Activated CD4-positive, alpha-beta T cell treated with anti-CD3 and anti-CD28 coated beads, Interleukin-2, amount 50 U/mL, for 48 hours (primary cell): ENCODE data around the gene SKAP2.

ENCODE experiments used
- DNase-seq, 2 experiments: peaks; one replicate each; pipeline ENCODE4 v3.0.0-alpha.2; 2020

Gene SKAP2

DNA sequence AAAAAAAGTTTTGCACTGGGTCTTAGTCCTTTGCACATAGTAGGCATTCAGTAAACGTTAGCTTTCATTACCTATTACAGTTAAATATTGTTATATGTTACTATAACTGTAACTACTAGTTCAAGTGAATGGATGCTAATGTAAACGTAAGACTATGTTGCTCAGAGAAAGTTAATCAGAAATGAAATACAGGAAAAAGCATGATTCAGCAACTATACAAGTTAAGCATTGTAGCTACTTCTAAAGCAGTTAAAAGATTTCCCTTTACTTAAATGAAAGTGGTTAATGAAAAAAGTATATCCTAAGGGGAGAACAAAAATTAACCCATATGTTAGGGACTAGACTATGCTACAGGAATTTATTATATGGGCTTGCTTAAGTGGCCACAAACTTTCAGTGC lies 121.2 kb downstream of the SKAP2 start:
- DNase-seq: no peak

DNA sequence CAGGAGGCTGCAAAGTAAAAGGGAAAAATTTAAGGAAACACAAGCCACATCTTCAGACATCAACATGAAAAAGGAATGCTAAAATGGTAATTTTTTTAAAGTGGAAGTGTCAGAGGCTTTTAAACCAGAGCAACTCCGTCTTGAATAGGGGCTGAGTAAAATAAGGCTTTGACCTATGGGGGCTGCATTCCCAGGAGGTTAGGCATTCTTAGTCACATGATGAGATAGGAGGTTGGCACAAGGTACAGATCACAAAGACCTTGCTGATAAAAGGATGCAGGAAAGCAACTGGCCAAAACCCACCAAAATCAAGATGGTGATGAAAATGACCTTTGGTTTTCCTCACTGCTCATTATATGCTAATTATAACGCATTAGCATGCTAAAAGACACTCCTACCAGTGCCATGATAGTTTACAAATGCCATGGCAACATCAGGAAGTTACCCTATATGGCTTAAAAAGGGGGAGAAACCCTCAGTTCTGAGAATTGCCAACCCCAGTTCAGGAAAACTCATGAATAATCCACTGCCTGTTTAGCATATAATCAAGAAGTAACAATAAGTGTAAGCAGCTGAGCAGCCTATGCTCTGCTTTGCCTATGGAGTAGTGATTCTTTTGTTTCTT lies 128.3 kb downstream of the SKAP2 start:
- DNase-seq: no peak

DNA sequence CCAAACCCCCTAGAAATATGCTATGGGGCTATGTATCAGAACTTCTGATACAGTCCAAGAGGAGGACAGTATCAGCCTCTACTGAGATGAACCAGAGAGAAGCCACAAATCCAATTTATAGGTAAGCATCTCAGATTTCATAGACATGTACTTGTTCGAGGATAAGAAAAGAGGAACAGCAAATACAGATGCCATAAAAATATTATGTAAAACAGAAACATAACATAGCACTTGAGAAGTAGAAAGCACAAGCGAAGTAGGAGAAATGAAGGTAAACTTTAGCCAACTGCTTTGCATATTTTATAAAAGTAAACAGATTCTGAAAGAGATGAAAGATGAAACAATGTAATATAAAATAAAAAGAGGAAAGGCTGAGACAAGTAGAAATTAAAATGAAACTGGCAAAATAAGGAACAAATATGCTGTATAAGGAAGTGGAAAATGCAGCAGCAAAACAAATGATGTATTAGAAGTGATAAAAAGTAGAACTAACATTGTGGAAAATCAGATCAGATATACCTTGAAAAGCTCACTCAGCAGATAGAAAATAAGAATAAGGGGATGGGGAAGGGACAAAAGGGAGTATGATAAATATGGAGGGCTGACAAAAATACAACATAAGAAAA lies 135.1 kb downstream of the SKAP2 start:
- no peak for DNase-seq

- DNase-seq: no peak
Observed at GRCh38 chr7:26726051-26726450, 138.3 kb downstream of the SKAP2 start.

DNA sequence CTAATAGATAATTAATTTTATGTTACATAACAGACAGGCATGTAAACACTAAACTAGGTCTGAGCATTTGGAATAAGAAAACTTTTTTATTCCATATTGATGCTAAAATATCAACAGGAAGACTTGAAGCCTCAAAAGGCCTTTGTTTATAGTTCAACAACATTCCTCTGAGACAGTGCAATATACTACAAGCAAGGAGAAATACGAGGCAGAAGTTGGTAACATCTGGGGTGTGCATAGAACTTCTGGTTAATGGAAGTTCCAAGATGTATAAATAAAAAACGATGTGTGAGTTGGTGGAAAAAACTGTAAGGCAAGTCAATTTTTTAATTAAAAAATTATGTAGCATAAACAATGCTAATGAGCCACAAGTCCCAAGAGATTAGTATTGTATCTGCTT lies 139.6 kb downstream of the SKAP2 start:
- no peak for DNase-seq

DNA sequence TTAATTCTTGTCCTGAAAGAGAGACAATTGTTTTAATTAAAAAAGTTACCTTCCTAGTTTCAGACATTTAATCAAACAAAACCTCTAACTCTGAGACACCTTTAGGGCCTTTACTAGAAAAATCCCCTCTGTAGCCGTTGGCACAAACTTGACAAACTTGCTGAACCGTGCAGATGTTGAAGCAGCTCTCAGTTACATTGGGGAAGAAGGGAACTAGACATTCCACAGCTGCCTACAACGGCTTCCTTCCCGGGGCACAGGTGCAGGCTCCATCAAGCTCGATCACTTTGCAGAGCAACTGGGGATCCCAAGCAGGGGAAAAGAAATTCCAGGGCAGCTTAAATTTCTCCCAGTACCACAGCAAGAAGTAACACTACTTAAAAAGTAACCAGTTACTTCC lies 141.3 kb downstream of the SKAP2 start:
- DNase-seq: no peak

GRCh38 chr7:26721450-26721849 lies 142.9 kb downstream of the SKAP2 start:
- no peak for DNase-seq

- no peak for DNase-seq
Observed at GRCh38 chr7:26718063-26718462, 146.3 kb downstream of the SKAP2 start.

DNA sequence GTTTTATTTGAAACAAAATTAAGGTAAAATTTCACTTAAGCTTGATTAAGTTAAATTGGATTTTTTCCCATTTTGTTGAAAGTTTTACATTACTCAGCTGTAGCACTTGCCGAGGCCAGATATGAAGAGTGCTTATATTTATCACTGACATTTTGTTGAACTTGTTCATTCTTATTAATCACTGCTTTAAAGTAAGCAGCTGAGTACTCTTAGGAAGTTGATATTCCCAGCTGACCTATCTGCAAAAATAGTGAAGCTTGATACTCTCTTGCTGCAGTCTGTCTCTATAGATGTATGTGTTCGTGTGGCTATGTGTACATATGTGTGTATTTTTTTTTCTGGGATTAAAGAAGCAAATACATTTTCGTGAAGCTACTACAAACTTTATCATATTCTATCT lies 150.0 kb downstream of the SKAP2 start:
- DNase-seq: no peak

DNA sequence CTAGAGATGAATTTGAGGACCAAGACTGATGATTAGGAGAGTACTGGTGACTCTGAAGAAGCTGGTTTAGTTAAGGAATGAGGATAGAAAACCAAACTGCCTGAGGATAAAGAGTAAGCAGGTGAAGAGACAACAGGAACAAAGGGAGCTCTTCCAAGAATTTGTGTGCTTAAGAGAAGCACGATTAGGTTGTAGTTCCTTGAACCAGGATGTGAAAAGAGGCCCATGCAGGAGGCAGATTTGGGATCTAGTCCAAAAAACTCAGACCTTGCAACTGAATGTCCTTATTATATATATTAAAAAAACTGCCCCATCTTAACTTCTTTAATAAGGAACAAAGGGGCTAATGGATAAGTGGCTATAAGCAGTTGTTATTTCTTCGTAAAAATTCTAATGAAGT lies 150.4 kb downstream of the SKAP2 start:
- DNase-seq: no peak

GRCh38 chr7:26709210-26709990 lies 155.0 kb downstream of the SKAP2 start:
- no peak for DNase-seq

- DNase-seq: no peak
Observed at GRCh38 chr7:26705567-26705966, 158.8 kb downstream of the SKAP2 start.

DNA sequence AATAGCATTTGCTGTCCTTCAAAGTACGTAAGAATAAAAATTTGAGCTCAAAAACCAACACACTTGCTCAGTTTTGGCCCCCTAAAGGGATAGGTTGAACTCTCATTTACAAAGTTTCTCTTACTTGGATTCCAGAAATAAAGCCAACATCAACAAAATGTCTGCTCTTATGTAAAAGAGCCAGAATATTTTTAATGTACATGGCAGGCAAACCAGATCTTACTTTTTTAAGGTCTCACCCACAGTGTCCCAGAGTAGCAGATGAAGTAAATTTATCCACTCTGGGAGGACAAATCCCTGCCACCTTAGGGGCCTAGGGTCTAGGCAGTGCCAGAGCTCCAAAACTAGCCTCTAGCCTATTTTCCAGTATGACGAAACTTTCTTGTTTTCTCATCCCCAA lies 159.6 kb downstream of the SKAP2 start:
- no peak for DNase-seq

DNA sequence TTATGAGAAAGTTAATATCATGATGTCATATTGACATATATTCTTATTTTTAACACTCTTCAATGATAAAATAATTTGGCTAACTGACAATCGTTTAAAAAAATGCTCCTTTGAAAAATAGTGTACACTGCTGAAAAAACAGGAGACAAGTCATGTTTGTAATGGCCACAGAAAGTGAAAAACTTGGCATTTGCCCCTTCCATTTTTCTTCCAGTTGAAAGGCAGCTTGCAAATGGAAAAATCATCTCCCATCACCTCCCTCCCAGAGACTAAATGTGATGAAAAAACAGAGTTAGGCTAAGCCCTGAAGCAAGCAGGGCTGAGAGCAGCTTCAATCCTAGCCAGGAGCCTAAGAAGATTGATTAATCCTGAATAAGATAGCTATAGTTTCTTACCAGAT lies 160.4 kb downstream of the SKAP2 start:
- DNase-seq: no peak

GRCh38 chr7:26700893-26701292 lies 163.5 kb downstream of the SKAP2 start:
- no peak for DNase-seq

- no peak for DNase-seq
Observed at GRCh38 chr7:26700386-26700785, 164.0 kb downstream of the SKAP2 start.

DNA sequence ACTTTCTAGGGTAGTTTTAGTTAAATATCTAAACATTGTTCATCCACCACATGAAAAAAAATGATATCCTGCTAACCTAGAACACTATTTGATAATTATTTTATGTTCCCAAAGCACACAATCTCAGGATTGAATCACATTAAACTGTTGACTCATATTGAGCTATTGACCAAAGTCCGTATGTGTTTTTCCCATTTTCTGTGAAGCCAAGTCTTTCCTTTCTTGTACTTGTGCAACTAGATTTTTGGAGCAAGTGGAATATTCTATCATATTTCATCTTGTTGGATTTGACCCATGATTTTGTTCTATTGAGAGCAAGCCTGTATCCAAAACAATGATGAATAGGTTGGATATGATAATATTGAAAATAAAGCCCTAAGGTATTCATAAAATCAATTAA lies 164.6 kb downstream of the SKAP2 start:
- no peak for DNase-seq

GRCh38 chr7:26698806-26699205 lies 165.6 kb downstream of the SKAP2 start:
- DNase-seq: no peak

DNA sequence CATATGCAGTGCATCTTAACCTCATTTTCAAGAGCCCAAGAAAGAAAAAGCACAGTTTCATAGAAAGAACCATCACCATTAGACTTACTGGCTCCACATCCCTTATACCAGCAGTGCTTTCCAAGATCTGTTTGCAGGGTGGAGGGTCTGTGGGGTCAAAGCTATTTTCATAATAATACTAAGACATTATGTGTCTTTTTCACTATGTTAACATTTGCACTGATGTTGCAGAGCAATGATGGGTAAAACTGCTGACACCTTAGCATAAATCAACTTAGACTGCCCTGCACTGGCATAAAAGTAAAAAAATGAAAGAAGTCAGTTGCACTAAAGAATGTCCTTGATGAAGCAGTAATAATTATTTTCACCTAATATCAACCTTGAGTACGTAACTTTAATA lies 166.2 kb downstream of the SKAP2 start:
- DNase-seq: no peak

GRCh38 chr7:26696978-26697377 lies 167.4 kb downstream of the SKAP2 start:
- DNase-seq: no peak

DNA sequence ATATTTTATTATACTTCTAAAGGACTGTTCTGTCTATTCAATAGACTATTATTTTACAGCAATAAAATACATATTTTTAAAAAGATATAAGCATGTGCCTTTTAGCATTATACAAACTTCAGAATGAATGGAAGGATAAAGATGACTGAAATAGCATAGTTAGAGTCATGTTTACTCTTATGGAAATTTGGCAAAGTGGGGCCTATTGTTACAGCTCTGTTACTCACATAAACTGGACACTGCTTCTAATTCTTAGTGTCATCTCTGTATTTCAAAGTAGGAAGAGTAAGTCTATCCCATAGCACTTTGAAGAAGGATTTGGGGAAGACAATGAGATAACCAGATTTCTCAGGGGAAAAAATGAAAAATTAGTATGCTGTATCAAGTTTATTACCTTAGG lies 168.2 kb downstream of the SKAP2 start:
- DNase-seq: no peak

DNA sequence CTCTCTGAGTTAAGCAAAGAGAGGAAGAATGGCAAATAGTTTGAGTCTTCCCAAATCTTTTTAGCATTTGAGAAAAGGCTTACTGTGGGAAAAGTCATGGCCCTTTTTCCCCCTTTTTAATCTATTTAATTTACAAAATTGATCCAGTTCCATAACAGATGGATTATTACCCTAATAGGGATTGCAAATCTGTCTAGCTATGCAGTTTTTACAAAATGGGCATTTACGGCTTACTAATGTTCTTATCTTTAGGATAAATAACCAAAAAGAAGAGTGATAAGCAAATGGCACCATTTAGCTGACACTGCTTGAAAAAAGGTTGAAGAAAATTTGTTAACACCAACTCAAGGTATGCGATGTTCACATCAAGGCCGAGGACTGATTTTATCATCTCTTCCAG lies 169.7 kb downstream of the SKAP2 start:
- no peak for DNase-seq

GRCh38 chr7:26694141-26694540 lies 170.2 kb downstream of the SKAP2 start:
- no peak for DNase-seq

DNA sequence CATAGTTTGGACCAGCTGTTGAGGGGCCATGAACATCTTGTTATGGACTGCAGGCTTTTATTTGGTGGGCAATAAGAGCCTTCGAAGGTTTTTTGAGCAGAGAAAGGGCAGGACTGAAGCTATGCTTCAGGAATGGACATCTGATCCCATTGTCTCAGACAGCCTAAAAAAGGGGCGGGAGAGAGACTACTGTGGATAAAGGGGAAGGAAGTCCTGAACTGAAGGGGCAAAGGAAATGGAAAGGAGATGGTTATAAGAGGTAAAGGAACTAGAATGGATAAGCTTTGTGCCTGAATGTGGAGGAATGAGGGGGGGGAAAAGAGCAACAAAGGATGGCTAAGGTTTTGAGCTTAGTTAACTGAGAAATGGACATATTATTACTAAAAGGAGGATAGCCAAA lies 172.5 kb downstream of the SKAP2 start:
- DNase-seq: no peak
